Neural cell (in vitro differentiated cells): ENCODE measurements around the gene INPP4B. TPM values are rescaled to one million over a fixed set of nuclear protein-coding genes. Genes with fewer than 3 reads are reported as not detected.

ENCODE experiments used
- H2AFZ ChIP-seq: fragments of 200-600, 300-800 bp; sonication (generic), shearing (Covaris generic); 2 replicates; pipeline ENCODE4 v1.6.0; 2014; ENCODE audit warnings: low read depth, mild to moderate bottlenecking, antibody characterized with exemption, low read length, moderate library complexity
- H3F3A ChIP-seq: fragments of 200-600 bp; shearing (Covaris generic); 2 replicates; pipeline ENCODE4 v1.6.1; 2016; ENCODE audit warnings: mild to moderate bottlenecking, moderate library complexity, mixed read lengths, antibody characterized with exemption, low read length; ENCODE audit not compliant: insufficient read depth, poor library complexity, severe bottlenecking
- H3K27ac ChIP-seq: fragments of 200-600, 300-800 bp; sonication (generic), shearing (Covaris generic); 2 replicates; pipeline ENCODE4 v1.5.1; 2014; ENCODE audit warnings: mild to moderate bottlenecking, low read length, moderate library complexity
- H3K27me3 ChIP-seq: fragments of 300-800, 200-600 bp; sonication (generic), shearing (Covaris generic); 2 replicates; pipeline ENCODE4 v1.6.0; 2014; ENCODE audit warnings: mild to moderate bottlenecking, low read depth, low read length, moderate library complexity; ENCODE audit not compliant: insufficient read depth
- H3K36me3 ChIP-seq: fragments of 300-800, 200-600 bp; sonication (generic), shearing (Covaris generic); 2 replicates; pipeline ENCODE4 v1.5.1; 2014; ENCODE audit warnings: mild to moderate bottlenecking, antibody characterized with exemption, low read length, moderate library complexity; ENCODE audit not compliant: insufficient read depth
- H3K4me2 ChIP-seq: fragments of 300-800, 200-600 bp; sonication (generic), shearing (Covaris generic); 2 replicates; pipeline ENCODE4 v1.6.0; 2014; ENCODE audit warnings: mild to moderate bottlenecking, low read length
- H3K4me3 ChIP-seq: fragments of 300-800, 200-600 bp; sonication (generic), shearing (Covaris generic); 2 replicates; pipeline ENCODE4 v1.5.1; 2014; ENCODE audit warnings: mild to moderate bottlenecking, low read length, moderate library complexity
- H3K79me2 ChIP-seq: fragments of 200-600 bp; shearing (Covaris generic); replicated peaks from 2 replicates; pipeline ENCODE4 v1.6.0; 2014; ENCODE audit warnings: mild to moderate bottlenecking, low read length, moderate library complexity; ENCODE audit not compliant: insufficient read depth
- H3K9ac ChIP-seq: fragments of 300-800, 200-600 bp; sonication (generic), shearing (Covaris generic); 2 replicates; pipeline ENCODE4 v1.6.1; 2016; ENCODE audit warnings: mild to moderate bottlenecking, low read length, mixed read lengths
- H3K9me2 ChIP-seq: fragments of 200-600 bp; shearing (Covaris generic); 2 replicates; pipeline ENCODE4 v1.6.1; 2016; ENCODE audit warnings: mild to moderate bottlenecking, low read length, mixed read lengths; ENCODE audit not compliant: insufficient read depth
- H3K9me3 ChIP-seq: fragments of 200-600, 300-800 bp; sonication (generic), shearing (Covaris generic); 2 replicates; pipeline ENCODE4 v1.6.1; 2016; ENCODE audit warnings: mild to moderate bottlenecking, mixed run types, low read length, moderate library complexity, mixed read lengths
- H4K20me1 ChIP-seq: fragments of 200-600 bp; shearing (Covaris generic); 2 replicates; pipeline ENCODE4 v1.6.1; 2016; ENCODE audit warnings: mild to moderate bottlenecking, mixed run types; ENCODE audit not compliant: insufficient read depth
- EP300 ChIP-seq: fragments of 450-650 bp; conservative IDR thresholded peaks from 2 replicates; pipeline ENCODE4 v1.6.1; 2014; ENCODE audit warnings: antibody characterized with exemption, mild to moderate bottlenecking, moderate library complexity; ENCODE audit not compliant: poor library complexity, severe bottlenecking
- EZH2 ChIP-seq: fragments of 200-600, 300-800 bp; shearing (Covaris generic), sonication (generic); IDR thresholded peaks from 2 replicates; pipeline ENCODE4 v1.6.1; 2014; ENCODE audit warnings: antibody characterized with exemption, low read length, borderline replicate concordance, mild to moderate bottlenecking; ENCODE audit not compliant: insufficient read depth, poor library complexity, severe bottlenecking
- MXI1 ChIP-seq: fragments of 450-650 bp; conservative IDR thresholded peaks from 2 replicates; pipeline ENCODE4 v1.6.1; 2014; ENCODE audit warnings: antibody characterized with exemption, mild to moderate bottlenecking; ENCODE audit not compliant: poor library complexity, severe bottlenecking
- POLR2AphosphoS5 ChIP-seq: IDR thresholded peaks from 2 replicates; pipeline ENCODE4 v1.6.1; 2012
- RAD21 ChIP-seq: fragments of 450-650 bp; conservative IDR thresholded peaks from 2 replicates; pipeline ENCODE4 v1.6.1; 2014; ENCODE audit warnings: antibody characterized with exemption, mild to moderate bottlenecking, moderate library complexity
- SMC3 ChIP-seq: fragments of 450-650 bp; conservative IDR thresholded peaks from 2 replicates; pipeline ENCODE4 v1.6.1; 2014; ENCODE audit warnings: antibody characterized with exemption, mild to moderate bottlenecking, moderate library complexity; ENCODE audit not compliant: poor library complexity
- TAF1 ChIP-seq: IDR thresholded peaks from 2 replicates; pipeline ENCODE4 v1.6.1; 2012; ENCODE audit warnings: low read depth
- polyA plus RNA-seq: library from polyadenylated mRNA; depleted of rRNA; stranded (reverse); fragments of >200 nt; gene quantifications from 2 replicates; pipeline ENCODE4 v1.2.3, GENCODE V29; 2014
- TF ChIP-seq, protein P1 (sequence below): IDR thresholded peaks from 2 replicates; pipeline ENCODE4 v1.6.1; 2012; ENCODE audit warnings: borderline replicate concordance
- TF ChIP-seq, protein P2 (sequence below): fragments of 450-650 bp; IDR thresholded peaks from 2 replicates; pipeline ENCODE4 v1.5.1; 2014; ENCODE audit warnings: antibody characterized with exemption, mild to moderate bottlenecking, moderate library complexity; ENCODE audit not compliant: poor library complexity, severe bottlenecking

Gene INPP4B
- polyA plus RNA-seq, 1 donor from 2014 or later = 0.30 TPM

DNA sequence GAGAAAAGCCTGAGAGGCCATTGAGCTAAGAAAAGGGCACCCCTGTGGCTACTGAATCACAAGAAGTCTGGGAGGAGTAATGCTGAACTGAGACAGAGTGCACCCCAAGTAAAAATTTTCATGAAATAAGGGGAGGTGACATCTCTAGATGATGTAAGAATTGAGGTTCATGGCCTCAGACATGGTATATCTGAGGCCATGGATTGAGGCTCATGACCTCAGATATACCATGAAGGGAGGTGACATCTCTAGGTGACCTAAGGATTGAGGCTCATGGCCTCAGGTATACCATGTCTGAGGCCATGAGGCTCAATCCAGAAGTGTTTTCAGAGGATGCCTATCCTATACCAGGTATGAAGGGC lies 560.9 kb downstream of the INPP4B start:
- H3K36me3 ChIP-seq = no peaks in the 10 kb centered on the region
- H3K9me3 ChIP-seq = peaks cover 3% of the 10 kb centered on the region
- no peak overlapping the region for H3K4me3 ChIP-seq
- no peak overlapping the region for H3K4me2 ChIP-seq
- H3F3A ChIP-seq = no peaks in the 10 kb centered on the region
- no peak overlapping the region for H3K27ac ChIP-seq
- no peaks in the 10 kb centered on the region for H4K20me1 ChIP-seq
- no peaks in the 10 kb centered on the region for H3K27me3 ChIP-seq
- no peak overlapping the region for H2AFZ ChIP-seq
- TF ChIP-seq TAF1 (no peak), RAD21 (no peak), POLR2AphosphoS5 (no peak), EP300 (no peak), SMC3 (no peak), MXI1 (no peak), EZH2 (no peak)
- TF ChIP-seq, protein P1, sequence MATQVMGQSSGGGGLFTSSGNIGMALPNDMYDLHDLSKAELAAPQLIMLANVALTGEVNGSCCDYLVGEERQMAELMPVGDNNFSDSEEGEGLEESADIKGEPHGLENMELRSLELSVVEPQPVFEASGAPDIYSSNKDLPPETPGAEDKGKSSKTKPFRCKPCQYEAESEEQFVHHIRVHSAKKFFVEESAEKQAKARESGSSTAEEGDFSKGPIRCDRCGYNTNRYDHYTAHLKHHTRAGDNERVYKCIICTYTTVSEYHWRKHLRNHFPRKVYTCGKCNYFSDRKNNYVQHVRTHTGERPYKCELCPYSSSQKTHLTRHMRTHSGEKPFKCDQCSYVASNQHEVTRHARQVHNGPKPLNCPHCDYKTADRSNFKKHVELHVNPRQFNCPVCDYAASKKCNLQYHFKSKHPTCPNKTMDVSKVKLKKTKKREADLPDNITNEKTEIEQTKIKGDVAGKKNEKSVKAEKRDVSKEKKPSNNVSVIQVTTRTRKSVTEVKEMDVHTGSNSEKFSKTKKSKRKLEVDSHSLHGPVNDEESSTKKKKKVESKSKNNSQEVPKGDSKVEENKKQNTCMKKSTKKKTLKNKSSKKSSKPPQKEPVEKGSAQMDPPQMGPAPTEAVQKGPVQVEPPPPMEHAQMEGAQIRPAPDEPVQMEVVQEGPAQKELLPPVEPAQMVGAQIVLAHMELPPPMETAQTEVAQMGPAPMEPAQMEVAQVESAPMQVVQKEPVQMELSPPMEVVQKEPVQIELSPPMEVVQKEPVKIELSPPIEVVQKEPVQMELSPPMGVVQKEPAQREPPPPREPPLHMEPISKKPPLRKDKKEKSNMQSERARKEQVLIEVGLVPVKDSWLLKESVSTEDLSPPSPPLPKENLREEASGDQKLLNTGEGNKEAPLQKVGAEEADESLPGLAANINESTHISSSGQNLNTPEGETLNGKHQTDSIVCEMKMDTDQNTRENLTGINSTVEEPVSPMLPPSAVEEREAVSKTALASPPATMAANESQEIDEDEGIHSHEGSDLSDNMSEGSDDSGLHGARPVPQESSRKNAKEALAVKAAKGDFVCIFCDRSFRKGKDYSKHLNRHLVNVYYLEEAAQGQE = no peak
- TF ChIP-seq, protein P2, sequence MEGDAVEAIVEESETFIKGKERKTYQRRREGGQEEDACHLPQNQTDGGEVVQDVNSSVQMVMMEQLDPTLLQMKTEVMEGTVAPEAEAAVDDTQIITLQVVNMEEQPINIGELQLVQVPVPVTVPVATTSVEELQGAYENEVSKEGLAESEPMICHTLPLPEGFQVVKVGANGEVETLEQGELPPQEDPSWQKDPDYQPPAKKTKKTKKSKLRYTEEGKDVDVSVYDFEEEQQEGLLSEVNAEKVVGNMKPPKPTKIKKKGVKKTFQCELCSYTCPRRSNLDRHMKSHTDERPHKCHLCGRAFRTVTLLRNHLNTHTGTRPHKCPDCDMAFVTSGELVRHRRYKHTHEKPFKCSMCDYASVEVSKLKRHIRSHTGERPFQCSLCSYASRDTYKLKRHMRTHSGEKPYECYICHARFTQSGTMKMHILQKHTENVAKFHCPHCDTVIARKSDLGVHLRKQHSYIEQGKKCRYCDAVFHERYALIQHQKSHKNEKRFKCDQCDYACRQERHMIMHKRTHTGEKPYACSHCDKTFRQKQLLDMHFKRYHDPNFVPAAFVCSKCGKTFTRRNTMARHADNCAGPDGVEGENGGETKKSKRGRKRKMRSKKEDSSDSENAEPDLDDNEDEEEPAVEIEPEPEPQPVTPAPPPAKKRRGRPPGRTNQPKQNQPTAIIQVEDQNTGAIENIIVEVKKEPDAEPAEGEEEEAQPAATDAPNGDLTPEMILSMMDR = no peak
- H3K79me2 ChIP-seq = no peaks in the 10 kb centered on the region
- no peaks in the 10 kb centered on the region for H3K9me2 ChIP-seq
- H3K9ac ChIP-seq = no peak overlapping the region

DNA sequence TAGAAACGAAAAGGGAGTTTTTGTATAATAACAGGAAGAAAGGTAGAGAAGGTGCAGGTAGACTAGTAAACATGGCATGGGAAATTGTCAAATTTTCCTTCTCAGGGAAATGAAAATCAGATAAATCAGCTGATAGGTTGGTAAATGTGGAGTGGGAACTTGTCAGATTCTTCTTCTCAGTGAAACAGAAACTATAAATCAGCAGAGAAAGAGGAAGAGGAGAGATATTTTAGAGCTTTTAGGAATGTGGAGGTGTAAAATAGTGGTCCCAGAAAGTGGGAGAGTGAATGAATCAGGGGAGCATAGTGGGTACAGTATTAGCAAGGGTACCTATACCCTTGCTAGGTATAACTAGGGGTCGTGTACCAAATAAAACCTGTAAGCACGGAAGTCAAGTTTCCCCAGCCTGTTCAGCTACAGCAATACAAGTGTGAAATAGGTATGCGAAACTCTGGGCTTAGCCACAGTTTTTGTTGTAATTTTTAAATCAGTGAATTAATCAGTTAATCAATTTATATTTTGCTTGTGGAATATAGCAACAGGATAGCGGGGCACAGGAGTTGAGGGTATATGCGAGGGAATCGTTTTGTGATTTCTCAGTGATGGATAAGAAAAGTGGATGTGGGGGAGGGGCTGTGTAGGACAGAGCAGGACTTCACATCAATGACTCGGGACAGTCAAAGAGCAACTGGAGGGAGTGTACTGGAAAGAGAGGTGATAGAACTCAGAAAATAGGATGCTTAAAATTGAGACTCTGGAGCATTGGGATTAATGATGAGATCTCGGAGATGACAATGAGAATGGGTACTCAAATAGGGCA lies 561.5 kb downstream of the INPP4B start:
- H3K4me2 ChIP-seq = no peak overlapping the region
- no peak overlapping the region for H3K27ac ChIP-seq
- no peaks in the 10 kb centered on the region for H3K27me3 ChIP-seq
- no peak overlapping the region for H2AFZ ChIP-seq
- peaks cover 1% of the 10 kb centered on the region for H3K9me3 ChIP-seq
- TF ChIP-seq, protein P1 = no peak
- TF ChIP-seq, protein P2 = no peak
- TF ChIP-seq POLR2AphosphoS5 (no peak), RAD21 (no peak), EZH2 (no peak), SMC3 (no peak), TAF1 (no peak), MXI1 (no peak), EP300 (no peak)
- H3K36me3 ChIP-seq = no peaks in the 10 kb centered on the region
- H3K9ac ChIP-seq = no peak overlapping the region
- no peaks in the 10 kb centered on the region for H3K9me2 ChIP-seq
- no peaks in the 10 kb centered on the region for H4K20me1 ChIP-seq
- H3K4me3 ChIP-seq = no peak overlapping the region
- no peaks in the 10 kb centered on the region for H3K79me2 ChIP-seq
- H3F3A ChIP-seq = no peaks in the 10 kb centered on the region
